Inflammatory macrophage (primary cell): ENCODE measurements around the gene CBY1.

ENCODE experiments used
- DNase-seq, 2 donors: peaks; one replicate each; pipeline ENCODE4 v3.0.0-alpha.2; 2020 to 2022

Gene CBY1

DNA sequence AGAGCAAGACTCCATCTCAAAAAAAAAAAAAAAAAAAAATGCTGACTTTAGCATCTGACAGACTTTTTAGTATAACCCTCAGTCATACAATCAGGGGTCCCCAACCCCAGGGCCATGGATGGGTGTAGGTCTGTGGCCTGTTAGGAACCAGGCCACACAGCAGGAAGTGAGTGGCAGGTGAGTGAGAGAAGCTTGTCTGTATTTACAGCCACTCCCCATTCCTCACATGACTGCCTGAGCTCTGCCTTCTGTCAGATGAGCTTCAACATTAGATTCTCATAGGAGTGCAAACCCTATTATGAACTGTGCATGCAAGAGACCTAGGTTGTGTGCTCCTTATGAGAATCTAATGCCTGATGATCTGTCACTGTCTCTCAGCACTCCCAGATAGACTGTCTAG is 3.6 kb upstream of the CBY1 start:
- no peak for DNase-seq

DNA sequence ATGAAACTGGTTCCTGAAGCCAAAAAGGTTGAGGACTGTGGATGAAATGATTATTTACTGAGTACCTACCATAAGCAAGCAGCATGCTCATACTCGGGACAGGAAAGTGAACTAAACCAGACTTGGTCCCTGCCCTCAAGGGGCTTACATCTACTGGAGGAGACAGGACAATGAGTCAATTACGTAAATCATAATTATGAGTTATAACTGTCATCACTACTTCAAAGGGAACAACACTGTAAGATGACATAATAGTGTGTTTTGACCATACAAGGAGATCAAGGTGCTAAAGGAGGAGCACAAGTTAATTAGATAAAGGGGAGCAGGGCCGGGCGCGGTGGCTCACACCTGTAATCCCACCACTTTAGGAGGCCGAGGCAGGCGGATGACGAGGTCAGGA is 2.7 kb upstream of the CBY1 start:
- DNase-seq, result no peak

DNA sequence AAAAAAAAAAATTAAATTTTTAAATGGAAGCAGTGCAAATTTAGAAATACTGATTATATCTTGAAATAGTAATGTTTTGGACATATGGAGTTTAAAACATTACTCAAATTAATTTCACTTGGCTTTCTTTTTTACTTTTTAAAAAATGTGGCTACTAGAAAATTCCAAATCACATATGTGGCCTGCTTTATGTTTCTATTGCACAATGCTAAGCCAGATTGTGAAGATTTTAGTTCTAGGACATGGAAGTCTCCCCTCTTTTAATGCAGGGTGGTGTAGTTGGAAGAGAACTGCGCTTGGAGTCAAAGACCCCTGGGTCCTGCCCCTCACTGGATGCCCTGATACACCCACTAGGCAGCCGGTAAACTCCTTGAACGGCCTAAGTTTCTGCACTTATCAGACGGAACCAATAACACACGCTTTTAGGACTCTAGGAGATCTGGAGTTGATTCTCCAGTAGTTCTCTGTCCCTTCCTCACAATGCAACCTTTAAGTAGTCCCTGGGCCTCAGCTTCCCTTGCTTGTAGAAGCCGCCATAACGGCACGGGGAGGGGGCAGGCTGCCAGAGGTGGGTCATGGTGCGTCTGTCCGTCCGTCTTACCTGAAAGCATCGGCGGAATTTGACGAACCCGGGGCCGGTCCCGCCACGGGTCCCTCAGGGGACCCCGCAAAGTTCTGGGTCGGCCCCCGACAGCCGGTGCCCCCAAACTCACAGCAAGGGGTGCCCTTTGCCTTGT is 751 bp upstream of the CBY1 start:
- DNase-seq, result no peak

DNA sequence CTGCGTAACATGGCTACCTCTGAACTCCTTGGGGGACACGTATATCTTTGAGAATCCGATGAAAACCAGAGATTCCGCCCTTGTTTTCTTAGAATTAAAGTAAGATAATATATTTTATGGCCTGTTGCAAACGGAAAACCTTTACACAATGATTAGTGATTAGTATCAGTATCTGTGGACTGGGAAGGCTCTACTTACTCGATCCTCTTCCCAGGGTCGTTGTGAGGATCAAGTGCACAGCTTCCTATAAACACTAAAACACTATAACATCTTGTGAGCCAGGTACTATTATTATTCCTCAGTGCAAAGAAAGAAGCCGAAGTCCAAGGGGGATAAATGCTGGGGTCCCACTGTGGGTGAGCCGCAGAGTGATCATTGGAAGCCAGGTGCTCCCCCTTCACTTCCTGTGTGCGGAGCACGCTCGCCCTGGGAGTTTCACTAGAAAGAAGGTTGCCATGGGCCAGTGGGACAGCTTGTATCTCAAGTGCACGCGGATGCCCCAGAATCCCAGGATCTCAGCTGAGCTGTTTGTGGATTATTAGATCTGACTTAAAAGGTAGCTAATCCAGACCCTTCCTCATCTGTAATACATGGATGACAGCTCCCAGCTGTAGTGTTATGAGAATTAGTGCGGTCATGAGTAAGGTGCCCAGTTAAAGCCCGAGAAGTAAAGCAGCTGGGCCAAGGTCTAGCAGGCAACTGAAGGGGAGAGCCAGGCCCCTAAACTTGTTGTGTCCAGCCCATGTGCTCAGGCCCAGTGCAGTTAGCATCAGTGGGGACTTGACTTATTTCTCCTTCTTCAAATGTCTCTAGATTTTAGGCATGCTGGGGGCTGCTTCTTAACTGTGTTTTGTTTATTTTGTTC is 839 bp downstream of the CBY1 start:
- no peak for DNase-seq

DNA sequence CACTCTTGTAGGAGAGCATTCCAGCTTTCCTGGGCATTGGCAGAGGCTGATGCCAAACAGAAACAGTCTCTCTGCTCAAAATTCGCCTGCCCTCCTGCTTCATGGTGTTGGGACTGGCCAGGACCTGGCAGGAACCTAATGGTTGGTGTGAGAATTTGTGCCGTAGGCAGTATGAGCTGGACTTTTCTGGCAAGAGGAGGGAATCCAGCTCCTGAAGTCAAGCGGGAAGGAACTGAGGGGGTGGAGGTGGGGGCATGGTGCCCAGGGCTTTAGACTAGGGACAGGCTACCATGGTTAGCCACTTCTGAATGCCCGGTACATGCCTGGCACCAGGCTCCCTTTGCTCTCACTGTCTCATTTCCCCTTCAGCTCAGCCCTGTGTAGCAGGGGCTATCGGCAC is 18.4 kb downstream of the CBY1 start:
- DNase-seq, result no peak

DNA sequence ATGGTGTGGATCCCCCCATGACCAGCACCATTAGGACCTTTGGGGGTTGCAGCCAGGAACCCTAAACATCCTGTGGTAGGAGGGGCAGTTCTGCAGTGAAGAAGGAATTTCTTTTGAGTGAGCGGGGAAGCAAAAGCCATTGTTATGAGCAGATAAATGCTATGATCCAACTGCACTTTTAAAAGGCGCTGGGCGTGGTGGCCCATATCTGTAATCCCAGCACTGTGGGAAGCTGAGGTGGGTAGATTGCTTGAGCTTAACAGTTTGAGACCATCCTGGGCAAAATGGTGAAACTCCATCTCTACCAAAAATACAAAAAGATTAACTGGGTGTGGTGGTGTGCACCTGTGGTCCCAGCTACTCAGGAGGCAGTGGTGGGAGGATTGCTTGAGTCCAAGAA is 19.4 kb downstream of the CBY1 start:
- no peak for DNase-seq

DNA sequence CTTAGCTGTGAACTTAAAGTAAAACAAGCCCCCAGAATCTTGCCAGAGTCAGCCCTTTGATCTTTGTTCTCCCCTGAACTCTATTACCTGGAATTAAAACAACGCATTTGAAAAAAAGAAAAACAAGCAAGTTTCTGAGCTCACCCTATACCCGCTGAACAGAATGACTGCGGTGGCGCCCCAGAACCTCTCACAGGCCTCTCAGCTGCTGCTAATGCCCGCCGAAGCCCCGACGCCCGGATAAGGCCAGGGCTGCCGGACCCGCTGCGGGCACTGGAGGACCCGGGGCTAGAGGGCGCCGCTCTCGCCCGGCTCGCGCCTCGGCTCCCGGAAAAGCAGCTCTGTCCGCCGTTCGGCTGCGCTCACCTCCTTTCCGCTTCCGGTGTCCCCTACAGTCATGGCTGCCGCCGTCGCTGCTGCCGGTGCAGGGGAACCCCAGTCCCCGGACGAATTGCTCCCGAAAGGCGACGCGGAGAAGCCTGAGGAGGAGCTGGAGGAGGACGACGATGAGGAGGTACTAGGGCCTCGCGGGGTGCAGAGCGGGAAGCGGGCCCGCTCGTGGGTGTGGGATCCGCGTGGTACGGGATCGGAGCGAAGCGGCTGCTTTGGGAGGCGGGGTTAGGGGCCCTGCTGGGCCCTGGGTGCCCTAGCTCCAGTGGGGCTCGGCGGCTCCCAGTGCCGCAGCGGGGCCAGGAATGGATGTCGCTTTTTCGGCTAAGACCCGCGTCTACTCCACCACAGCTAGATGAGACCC is 25.3 kb downstream of the CBY1 start, which contains the start of gene TOMM22:
TOMM22 (plus strand) TSS at position 376 of the 754 bp plus-strand sequence; CDS start at position 398, 22 bp downstream.
- DNase-seq, result peak; percentile 89 to 92

DNA sequence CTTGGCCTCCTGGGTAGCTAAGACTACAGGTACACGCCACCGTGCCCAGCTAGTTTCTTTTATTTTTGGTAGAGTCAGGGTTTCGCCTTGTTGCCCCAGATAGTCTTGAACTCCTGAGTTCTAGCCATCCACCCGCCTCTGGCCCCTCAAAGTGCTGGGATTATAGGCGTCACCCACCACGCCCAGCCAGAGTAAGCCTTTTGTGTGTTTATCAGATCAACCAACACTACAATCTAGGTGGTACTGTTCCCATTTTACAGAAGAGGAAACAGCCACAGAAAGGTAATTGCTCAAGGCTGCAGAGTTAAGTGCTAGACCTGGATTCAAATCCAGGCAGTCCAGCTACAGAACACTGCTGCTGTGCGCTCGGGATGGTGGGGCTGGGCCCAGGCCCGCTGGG is 28.5 kb downstream of the CBY1 start:
- DNase-seq, result no peak

DNA sequence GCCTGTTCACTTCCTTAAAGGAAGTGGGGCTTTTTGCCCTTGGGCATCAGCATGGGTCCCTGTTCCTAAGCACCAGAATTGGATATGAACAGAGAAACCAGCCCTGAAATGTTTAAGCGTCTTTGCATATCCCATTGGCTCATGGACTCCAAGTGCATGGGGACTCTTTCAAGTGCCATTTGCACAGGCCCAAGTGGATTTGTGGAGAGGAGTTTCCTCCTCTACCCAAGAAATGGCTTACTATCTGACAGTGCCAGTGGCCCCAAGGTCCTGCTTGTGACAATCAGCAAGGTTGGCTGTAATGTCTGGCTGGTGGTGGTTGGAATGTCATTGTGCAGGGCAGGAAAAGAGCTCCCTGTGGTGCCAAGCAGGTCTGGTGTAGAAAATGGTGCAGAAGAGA is 29.3 kb downstream of the CBY1 start:
- DNase-seq, result no peak

DNA sequence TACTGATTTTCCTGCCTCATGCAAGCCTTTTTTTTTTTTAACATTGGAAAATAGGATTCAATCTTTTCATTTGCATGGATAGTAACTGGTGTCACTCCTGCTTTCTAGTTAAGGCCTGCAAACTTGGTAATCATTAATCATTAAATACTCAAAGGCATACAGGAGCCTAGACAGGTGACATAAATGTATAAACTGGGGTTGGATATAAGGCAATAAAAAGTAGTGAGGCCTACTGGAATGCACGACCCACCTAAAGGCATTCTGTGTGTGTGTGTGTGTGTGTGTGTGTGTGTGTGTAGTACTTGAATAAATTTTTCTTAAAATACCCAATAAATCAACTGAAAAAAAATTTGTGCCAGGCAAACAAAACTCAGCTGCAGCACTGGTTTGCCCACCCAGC is 33.2 kb downstream of the CBY1 start:
- no peak for DNase-seq

DNA sequence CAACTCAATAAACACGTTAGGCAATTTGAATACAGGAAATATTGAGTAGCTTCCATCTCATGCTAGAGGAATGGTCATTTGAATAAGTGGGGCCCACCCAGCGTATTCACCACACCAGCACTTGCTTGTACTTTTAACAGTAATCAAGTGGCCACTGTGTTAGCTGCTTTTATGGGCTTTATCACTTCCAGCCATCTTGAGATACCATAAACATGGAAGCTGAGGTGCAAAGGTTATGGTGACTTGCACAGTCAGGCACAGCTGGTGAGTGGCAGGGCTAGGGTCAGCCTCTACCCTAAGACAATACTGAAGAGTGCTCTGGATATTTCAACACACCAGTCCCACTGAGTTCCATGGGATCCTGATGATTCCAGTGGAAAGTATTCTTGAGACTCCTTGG is 37.6 kb downstream of the CBY1 start:
- no peak for DNase-seq

DNA sequence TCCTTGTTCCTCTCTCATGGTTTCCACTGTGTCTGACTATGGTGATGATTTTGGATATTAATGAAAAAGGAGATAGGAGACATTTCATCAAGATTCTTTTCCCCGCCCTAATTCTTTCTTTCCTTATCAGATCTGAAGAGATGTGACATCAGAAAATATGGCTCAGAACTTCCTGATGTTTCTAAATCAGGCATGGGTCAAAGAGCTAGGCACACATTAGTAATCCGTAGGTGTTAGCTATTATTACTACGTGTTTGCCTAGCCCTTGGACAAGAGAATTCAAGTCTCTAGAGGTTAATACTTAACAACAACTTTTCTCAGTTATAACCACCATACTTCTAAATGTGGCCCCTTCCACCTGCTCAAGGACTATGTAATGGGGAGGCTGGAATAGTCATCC is 38.5 kb downstream of the CBY1 start:
- DNase-seq, result peak; percentile 17 to 41

DNA sequence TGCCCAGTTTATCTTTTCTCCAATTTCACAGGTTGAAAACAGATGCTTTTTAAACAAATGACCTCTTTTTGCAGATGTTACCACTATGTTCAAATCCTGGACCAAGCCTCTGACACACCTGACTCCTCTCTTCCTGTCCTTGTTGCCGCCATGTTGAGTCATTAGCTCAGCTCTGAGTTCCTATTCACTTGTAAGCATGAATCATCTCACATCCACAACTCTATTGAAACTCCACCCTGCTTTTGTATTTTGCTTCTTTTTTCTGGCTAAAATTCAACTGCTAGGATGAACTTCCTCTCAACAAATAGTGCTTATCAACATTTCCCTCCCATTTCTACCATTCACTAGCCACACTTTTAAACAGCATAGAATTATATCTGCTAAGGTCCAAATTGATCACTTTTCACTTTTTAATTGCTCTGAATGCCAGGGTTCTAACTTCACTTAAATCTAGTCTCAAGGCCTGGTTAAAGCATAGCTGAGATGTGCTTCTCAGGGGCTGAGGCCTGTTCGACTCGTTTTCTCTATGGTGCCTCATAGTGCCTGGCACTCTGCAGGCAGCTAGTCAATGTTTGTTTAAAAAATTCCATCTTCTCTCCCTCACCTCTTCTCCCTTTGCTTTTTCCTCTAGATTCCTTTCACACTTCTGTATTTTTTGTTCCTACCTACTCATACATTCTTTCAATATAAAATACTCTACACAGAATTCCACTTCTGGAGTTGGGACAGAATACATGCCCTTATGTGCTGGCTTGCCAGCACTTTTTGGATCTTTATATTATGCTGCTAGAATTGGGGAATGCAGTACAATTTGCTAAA is 40.4 kb downstream of the CBY1 start:
- DNase-seq, result peak; percentile 65 to 79

DNA sequence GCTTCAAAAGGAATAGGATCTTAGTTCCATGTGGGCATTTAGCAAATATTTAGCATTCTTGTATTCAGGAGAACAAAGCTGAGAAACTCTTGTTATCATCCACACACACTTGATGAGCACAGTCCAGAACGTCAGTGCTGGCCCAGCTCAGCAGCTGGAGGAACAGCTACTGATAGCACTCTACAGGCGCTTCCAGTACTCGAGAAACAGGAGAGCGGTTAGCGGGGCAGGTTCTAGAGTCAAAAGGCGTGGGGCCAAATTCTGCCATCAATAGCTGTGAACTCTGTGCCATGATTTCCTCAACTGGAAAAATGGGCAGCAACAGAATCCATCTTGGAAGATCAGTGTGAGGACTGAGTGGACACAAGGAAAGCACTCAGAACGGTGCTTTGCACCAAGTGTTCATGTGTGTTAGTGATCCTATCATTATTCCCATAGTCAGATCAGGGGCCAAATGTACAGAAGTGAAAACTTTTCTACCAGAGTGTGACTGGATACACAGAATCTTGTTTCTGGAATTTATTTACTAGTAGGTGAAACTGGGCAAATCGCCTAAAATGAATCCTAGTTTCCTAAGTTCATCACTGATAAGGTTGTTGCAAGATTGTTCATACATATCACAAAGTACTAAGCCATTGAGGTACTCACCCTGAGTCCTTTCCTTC is 41.1 kb downstream of the CBY1 start:
- no peak for DNase-seq

DNA sequence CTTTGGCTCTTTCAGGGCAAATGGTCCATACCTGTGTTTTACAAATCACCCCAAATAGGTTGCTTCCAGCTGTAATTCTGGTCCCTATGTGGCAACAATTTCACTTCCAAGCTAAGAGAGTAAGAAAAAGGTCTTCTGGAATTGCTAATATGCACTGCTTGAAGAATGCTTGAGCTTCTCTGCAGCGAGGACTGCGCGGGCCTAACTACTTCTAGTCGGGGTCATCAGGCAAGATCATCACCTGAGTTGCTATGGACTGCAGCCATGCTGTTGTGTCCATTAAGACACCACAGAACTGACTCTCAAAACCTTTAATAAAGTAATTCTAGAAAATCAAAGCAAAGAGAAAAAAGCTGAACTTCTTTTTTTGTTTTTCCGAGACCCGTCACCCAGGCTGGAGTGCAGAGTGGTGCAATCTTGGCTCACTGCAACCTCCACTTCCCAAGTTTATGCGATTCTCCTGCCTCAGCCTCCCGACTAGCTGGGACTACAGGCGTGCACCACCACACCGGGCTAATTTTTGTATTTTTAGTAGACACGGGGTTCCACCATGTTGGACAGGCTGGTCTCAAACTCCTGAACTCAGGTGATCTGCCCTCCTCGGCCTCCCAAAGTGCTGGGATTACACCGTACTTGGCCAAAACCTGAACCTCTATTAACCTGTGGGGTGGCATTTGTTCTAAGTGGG is 42.1 kb downstream of the CBY1 start:
- DNase-seq, result no peak

DNA sequence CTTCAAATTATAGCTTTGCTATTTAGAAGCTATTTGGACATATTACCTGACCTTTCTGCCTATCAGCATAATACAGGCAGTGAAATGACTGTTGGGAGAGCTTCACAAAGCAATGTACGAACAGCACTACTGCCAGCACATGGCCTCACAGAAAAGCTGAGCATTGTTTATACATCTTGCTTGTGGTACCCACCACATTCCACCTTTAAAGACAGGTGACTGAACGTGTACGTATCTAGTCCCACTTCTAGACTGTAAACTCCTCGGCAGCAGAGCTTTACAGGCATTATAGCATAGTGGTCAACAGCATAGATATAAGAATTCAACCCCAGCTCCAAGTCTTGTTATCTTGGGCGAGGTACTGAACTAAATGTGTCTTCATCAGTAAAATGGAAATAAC is 42.7 kb downstream of the CBY1 start:
- no peak for DNase-seq

DNA sequence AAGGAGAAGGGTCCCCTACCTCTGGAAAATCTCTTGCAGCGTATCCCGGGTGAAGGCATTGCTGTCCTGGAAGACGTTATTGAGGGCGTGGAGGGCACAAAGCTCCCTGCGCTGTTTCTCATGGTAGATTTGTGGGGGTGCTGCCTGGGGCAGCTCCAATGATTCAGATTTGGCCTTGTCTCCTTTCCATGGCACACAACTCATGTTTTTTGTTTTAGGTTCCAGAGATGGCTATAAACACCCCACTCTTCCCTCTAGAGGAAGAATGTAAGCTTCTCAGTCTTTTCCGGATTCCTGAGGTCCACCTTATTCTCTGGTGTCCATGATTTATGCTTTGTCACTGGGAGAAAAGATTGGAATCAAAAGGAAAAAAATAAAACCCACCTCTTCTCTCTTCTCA is 43.3 kb downstream of the CBY1 start:
- DNase-seq, result no peak

DNA sequence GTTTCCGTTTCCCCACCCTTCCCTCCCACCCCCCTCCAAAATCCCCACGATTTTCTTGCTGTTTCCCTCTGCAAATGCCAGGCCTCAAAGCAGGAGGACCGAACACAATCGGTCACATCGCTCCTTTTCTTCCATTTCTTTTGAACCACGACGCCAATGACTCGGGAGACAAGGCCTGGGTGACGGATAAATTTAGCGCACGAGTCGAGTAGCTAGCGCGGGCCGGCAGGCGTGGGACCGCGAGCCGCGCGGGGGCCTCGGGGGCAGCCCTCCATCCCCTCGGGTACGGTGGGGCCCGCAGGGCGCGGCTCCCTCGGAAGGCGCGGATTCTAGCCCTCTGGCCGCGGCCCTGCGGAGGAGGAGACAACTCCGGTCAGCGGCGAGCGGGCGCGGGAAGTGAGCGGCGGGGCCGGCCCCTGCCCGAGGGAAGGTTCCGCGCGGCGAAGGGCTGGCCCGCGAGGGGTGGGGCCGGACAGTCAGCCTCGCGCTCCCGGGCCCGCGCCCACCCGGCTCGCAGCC is 43.9 kb downstream of the CBY1 start:
- DNase-seq, result peak; percentile 61 to 83

DNA sequence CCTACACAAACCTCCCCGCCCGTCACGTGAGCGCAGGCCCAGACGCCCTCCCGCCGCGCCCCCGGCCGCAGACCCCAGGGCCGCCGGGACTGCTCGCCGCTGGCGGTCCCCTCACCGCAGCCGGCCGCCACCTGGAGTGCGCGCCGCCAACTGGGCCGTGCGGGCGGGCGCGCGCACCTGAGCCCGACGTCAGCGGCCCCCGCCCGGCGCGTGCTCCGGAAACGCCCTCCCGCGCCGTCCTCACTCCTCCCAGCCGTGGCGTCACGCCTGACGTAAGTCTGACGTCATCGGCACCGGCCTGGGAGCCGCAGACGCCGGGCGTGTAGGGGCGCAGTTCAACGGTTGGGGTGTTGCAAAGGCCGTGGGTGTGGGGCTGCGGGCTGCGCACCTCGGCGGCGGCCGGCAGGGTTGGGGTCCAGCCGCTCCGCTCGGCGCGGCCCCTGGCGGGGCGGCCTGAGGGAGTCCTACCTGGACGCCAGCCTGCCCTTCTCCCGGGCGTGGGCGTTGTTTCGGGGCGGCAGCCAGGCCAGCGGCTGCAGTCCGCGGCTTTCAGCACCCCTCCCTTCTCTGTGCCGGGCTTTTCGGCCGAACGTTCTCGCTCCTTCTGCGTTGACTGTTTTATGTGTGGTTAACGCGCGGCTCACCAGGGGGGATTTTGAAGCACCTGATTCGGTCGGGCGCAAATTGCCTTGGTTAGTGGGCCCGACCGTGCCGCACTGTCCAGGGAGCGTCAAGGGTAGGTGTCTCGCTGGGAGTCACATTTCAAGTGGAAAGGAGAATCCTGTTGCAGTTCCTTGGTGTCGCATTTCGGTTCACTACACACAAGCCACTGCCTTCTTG is 44.6 kb downstream of the CBY1 start, which contains the start of gene JOSD1:
JOSD1 (minus strand) TSS at position 155 of the 840 bp plus-strand sequence. CDS start 956 bp downstream, outside the sequence.
- peak; percentile 95 to 96 for DNase-seq
